HEK293 (cell line): ENCODE data around the gene TBP.

Experiments used
- AEBP2 ChIP-seq: fragments of 450-650 bp; formaldehyde crosslinking; IDR thresholded peaks from 2 replicates; pipeline ENCODE4 v1.5.1; 2016; ENCODE audit warnings: missing biosample characterization, missing genetic modification characterization, borderline replicate concordance
- GLI4 ChIP-seq: fragments of 450-650 bp; formaldehyde crosslinking; IDR thresholded peaks from 2 replicates; pipeline ENCODE4 v1.5.1; 2016; ENCODE audit warnings: missing biosample characterization, missing genetic modification characterization
- MZF1 ChIP-seq: fragments of 450-650 bp; formaldehyde crosslinking; IDR thresholded peaks from 2 replicates; pipeline ENCODE4 v1.5.1; 2017; ENCODE audit warnings: missing biosample characterization, missing genetic modification characterization, borderline replicate concordance
- SP2 ChIP-seq: fragments of 450-650 bp; formaldehyde crosslinking; IDR thresholded peaks from 2 replicates; pipeline ENCODE4 v1.5.1; 2016; ENCODE audit warnings: missing biosample characterization, missing genetic modification characterization
- TSHZ1 ChIP-seq: fragments of 450-650 bp; formaldehyde crosslinking; IDR thresholded peaks from 2 replicates; pipeline ENCODE4 v1.5.1; 2016; ENCODE audit warnings: missing biosample characterization, missing genetic modification characterization, borderline replicate concordance
- ZBTB1 ChIP-seq: fragments of 450-650 bp; formaldehyde crosslinking; IDR thresholded peaks from 2 replicates; pipeline ENCODE4 v1.5.1; 2016; ENCODE audit warnings: missing biosample characterization, missing genetic modification characterization
- ZBTB10 ChIP-seq: fragments of 450-650 bp; formaldehyde crosslinking; IDR thresholded peaks from 2 replicates; pipeline ENCODE4 v1.5.1; 2016; ENCODE audit warnings: missing biosample characterization, missing genetic modification characterization
- ZBTB11 ChIP-seq: fragments of 450-650 bp; formaldehyde crosslinking; conservative IDR thresholded peaks from 2 replicates; pipeline ENCODE4 v1.5.1; 2016; ENCODE audit warnings: low read depth, missing biosample characterization, missing genetic modification characterization
- ZBTB8A ChIP-seq: fragments of 450-650 bp; formaldehyde crosslinking; IDR thresholded peaks from 2 replicates; pipeline ENCODE4 v1.5.1; 2016; ENCODE audit warnings: missing biosample characterization, missing genetic modification characterization
- ZFP37 ChIP-seq: fragments of 450-650 bp; formaldehyde crosslinking; IDR thresholded peaks from 2 replicates; pipeline ENCODE4 v1.5.1; 2016; ENCODE audit warnings: missing biosample characterization, missing genetic modification characterization
- ZNF335 ChIP-seq: fragments of 450-650 bp; formaldehyde crosslinking; conservative IDR thresholded peaks from 2 replicates; pipeline ENCODE4 v1.5.1; 2016; ENCODE audit warnings: missing biosample characterization, missing genetic modification characterization
- ZNF341 ChIP-seq: fragments of 450-650 bp; formaldehyde crosslinking; IDR thresholded peaks from 2 replicates; pipeline ENCODE4; 2016; ENCODE audit warnings: low read depth, missing biosample characterization, missing genetic modification characterization
- ZNF423 ChIP-seq: fragments of 450-650 bp; formaldehyde crosslinking; IDR thresholded peaks from 2 replicates; pipeline ENCODE4 v1.5.1; 2016; ENCODE audit warnings: missing biosample characterization, missing genetic modification characterization
- ZNF549 ChIP-seq: fragments of 450-650 bp; IDR thresholded peaks from 2 replicates; pipeline ENCODE4 v1.5.1; 2018; ENCODE audit warnings: missing biosample characterization, missing genetic modification characterization, mild to moderate bottlenecking, inconsistent platforms, moderate library complexity
- ZNF571 ChIP-seq: fragments of 450-650 bp; formaldehyde crosslinking; IDR thresholded peaks from 2 replicates; pipeline ENCODE4 v1.5.0; 2017; ENCODE audit warnings: missing biosample characterization, missing genetic modification characterization
- ZNF624 ChIP-seq: fragments of 450-650 bp; formaldehyde crosslinking; IDR thresholded peaks from 2 replicates; pipeline ENCODE4 v1.5.1; 2017; ENCODE audit warnings: missing biosample characterization, missing genetic modification characterization
- ZNF645 ChIP-seq: fragments of 450-650 bp; formaldehyde crosslinking; IDR thresholded peaks from 2 replicates; pipeline ENCODE4; 2016; ENCODE audit warnings: missing biosample characterization, missing genetic modification characterization
- ZNF76 ChIP-seq: fragments of 450-650 bp; formaldehyde crosslinking; IDR thresholded peaks from 2 replicates; pipeline ENCODE4; 2016; ENCODE audit warnings: low read depth, missing biosample characterization, missing genetic modification characterization, borderline replicate concordance
- TF ChIP-seq, protein P1 (sequence below): fragments of 450-650 bp; formaldehyde crosslinking; IDR thresholded peaks from 2 replicates; pipeline ENCODE4 v1.5.1; 2016; ENCODE audit warnings: missing biosample characterization, missing genetic modification characterization
- TF ChIP-seq, protein P2 (sequence below): fragments of 450-650 bp; formaldehyde crosslinking; IDR thresholded peaks from 2 replicates; pipeline ENCODE4 v1.5.1; 2017; ENCODE audit warnings: missing biosample characterization, missing genetic modification characterization

Gene TBP

GRCh38 chr6:170554013-170554795, at the start of gene TBP (continued):
- TF ChIP-seq, protein P1, sequence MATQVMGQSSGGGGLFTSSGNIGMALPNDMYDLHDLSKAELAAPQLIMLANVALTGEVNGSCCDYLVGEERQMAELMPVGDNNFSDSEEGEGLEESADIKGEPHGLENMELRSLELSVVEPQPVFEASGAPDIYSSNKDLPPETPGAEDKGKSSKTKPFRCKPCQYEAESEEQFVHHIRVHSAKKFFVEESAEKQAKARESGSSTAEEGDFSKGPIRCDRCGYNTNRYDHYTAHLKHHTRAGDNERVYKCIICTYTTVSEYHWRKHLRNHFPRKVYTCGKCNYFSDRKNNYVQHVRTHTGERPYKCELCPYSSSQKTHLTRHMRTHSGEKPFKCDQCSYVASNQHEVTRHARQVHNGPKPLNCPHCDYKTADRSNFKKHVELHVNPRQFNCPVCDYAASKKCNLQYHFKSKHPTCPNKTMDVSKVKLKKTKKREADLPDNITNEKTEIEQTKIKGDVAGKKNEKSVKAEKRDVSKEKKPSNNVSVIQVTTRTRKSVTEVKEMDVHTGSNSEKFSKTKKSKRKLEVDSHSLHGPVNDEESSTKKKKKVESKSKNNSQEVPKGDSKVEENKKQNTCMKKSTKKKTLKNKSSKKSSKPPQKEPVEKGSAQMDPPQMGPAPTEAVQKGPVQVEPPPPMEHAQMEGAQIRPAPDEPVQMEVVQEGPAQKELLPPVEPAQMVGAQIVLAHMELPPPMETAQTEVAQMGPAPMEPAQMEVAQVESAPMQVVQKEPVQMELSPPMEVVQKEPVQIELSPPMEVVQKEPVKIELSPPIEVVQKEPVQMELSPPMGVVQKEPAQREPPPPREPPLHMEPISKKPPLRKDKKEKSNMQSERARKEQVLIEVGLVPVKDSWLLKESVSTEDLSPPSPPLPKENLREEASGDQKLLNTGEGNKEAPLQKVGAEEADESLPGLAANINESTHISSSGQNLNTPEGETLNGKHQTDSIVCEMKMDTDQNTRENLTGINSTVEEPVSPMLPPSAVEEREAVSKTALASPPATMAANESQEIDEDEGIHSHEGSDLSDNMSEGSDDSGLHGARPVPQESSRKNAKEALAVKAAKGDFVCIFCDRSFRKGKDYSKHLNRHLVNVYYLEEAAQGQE (tag by site-specific recombination): no peak
- no peak for TF ChIP-seq ZNF645 (tag by site-specific recombination)
- peak; percentile 100 for TF ChIP-seq ZNF335
- TF ChIP-seq ZNF423 (tag by site-specific recombination): no peak
- peak; percentile 98 for TF ChIP-seq SP2
- peak; percentile 97 for TF ChIP-seq ZBTB11 (tag by site-specific recombination)
- TF ChIP-seq TSHZ1 (tag by site-specific recombination): no peak
- TF ChIP-seq ZBTB10 (tag by site-specific recombination): peak; percentile 75
- no peak for TF ChIP-seq ZNF624 (tag by site-specific recombination)
- TF ChIP-seq ZNF341 (tag by site-specific recombination): peak; percentile 99
- TF ChIP-seq MZF1 (tag by site-specific recombination): no peak
- peak; percentile 73 for TF ChIP-seq ZBTB8A (tag by site-specific recombination)
- TF ChIP-seq ZBTB1 (tag by site-specific recombination): no peak
- TF ChIP-seq, protein P2, sequence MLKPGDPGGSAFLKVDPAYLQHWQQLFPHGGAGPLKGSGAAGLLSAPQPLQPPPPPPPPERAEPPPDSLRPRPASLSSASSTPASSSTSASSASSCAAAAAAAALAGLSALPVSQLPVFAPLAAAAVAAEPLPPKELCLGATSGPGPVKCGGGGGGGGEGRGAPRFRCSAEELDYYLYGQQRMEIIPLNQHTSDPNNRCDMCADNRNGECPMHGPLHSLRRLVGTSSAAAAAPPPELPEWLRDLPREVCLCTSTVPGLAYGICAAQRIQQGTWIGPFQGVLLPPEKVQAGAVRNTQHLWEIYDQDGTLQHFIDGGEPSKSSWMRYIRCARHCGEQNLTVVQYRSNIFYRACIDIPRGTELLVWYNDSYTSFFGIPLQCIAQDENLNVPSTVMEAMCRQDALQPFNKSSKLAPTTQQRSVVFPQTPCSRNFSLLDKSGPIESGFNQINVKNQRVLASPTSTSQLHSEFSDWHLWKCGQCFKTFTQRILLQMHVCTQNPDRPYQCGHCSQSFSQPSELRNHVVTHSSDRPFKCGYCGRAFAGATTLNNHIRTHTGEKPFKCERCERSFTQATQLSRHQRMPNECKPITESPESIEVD (tag by site-specific recombination): no peak
- peak; percentile 82 for TF ChIP-seq ZNF76 (tag by site-specific recombination)
- no peak for TF ChIP-seq AEBP2 (tag by site-specific recombination)
- no peak for TF ChIP-seq ZNF549 (tag by site-specific recombination)
- TF ChIP-seq GLI4 (tag by site-specific recombination): no peak
- no peak for TF ChIP-seq ZNF571 (tag by site-specific recombination)
- TF ChIP-seq ZFP37 (tag by site-specific recombination): peak; percentile 72; the same call in 1 of the 2 replicates
